NCI-H1048 (cell line): Measurements from ENCODE around the gene CCDC88C.
"Not testable (repeated sequence)": the region's sequence is repeated elsewhere in the genome, so short reads cannot be mapped to it uniquely, and the experiment has no call there.

Source experiments
- DNase-seq: peaks from one replicate; lab custom pipeline; 2025; lab: John Stamatoyannopoulos, UW

CCDC88C gene

GRCh38 chr14:91417120-91417982, at the start of gene CCDC88C:
CCDC88C (minus strand) TSS chr14:91417820; CDS start chr14:91417690, 130 bp downstream.
- DNase-seq, result peak; percentile 24

GRCh38 chr14:91466192-91466591, 48.6 kb upstream of the CCDC88C start:
- no peak for DNase-seq

GRCh38 chr14:91464615-91465205, 47.1 kb upstream of the CCDC88C start:
- DNase-seq, result no peak

- no peak for DNase-seq
Observed at GRCh38 chr14:91458612-91459011, 41.0 kb upstream of the CCDC88C start.

- DNase-seq, result no peak
Observed at GRCh38 chr14:91456283-91456682, 38.7 kb upstream of the CCDC88C start.

- no peak for DNase-seq
Observed at GRCh38 chr14:91454580-91454979, 37.0 kb upstream of the CCDC88C start.

- DNase-seq, result no peak
Observed at GRCh38 chr14:91454155-91454554, 36.5 kb upstream of the CCDC88C start.

GRCh38 chr14:91453744-91454143, 36.1 kb upstream of the CCDC88C start:
- DNase-seq, result no peak

GRCh38 chr14:91444335-91445020, 26.9 kb upstream of the CCDC88C start:
- DNase-seq, result no peak

GRCh38 chr14:91439345-91439744, 21.7 kb upstream of the CCDC88C start:
- no peak for DNase-seq

- DNase-seq, result no peak
Observed at GRCh38 chr14:91438845-91439244, 21.2 kb upstream of the CCDC88C start.

- not testable (repeated sequence) for DNase-seq
Observed at GRCh38 chr14:91436266-91436665, 18.6 kb upstream of the CCDC88C start.

- DNase-seq, result no peak
Observed at GRCh38 chr14:91429385-91429784, 11.8 kb upstream of the CCDC88C start.

GRCh38 chr14:91428931-91429330, 11.3 kb upstream of the CCDC88C start:
- not testable (repeated sequence) for DNase-seq

- DNase-seq, result not testable (repeated sequence)
Observed at GRCh38 chr14:91425531-91425944, 7.9 kb upstream of the CCDC88C start.

GRCh38 chr14:91424813-91425530, 7.4 kb upstream of the CCDC88C start:
- no peak for DNase-seq

- no peak for DNase-seq
Observed at GRCh38 chr14:91420686-91421085, 3.1 kb upstream of the CCDC88C start.

GRCh38 chr14:91419451-91419850, 1.8 kb upstream of the CCDC88C start:
- DNase-seq, result no peak

GRCh38 chr14:91419044-91419397, 1.4 kb upstream of the CCDC88C start:
- no peak for DNase-seq

- DNase-seq, result peak; percentile 6
Observed at GRCh38 chr14:91418387-91419043, 895 bp upstream of the CCDC88C start.

GRCh38 chr14:91417983-91418386, 365 bp upstream of the CCDC88C start:
- peak; percentile 18 for DNase-seq

GRCh38 chr14:91416744-91417119, 888 bp downstream of the CCDC88C start:
- no peak for DNase-seq
